Measurements from ENCODE around the gene FRMD4A.
A peak's percentile ranks its signal among the peaks of the same experiment; 100 is the strongest.

The FRMD4A gene

GRCh38 chr10:14009371-14010100, 321.2 kb downstream of the FRMD4A start:
- DNase-seq: peak; percentile 10

GRCh38 chr10:14008740-14009080, 322.0 kb downstream of the FRMD4A start:
- DNase-seq: no peak

GRCh38 chr10:14004536-14004935, 326.2 kb downstream of the FRMD4A start:
- no peak for DNase-seq

GRCh38 chr10:14003517-14004184, 327.1 kb downstream of the FRMD4A start:
- DNase-seq: no peak

GRCh38 chr10:14001298-14002040, 329.3 kb downstream of the FRMD4A start:
- DNase-seq: no peak

GRCh38 chr10:13998163-13998835, 332.4 kb downstream of the FRMD4A start:
- no peak for DNase-seq

- DNase-seq: no peak
Measured at GRCh38 chr10:13997650-13998049, 333.1 kb downstream of the FRMD4A start.

GRCh38 chr10:13994932-13995331, 335.8 kb downstream of the FRMD4A start:
- DNase-seq: no peak

GRCh38 chr10:13993673-13994089, 337.0 kb downstream of the FRMD4A start:
- no peak for DNase-seq

GRCh38 chr10:13993169-13993568, 337.6 kb downstream of the FRMD4A start:
- no peak for DNase-seq

- DNase-seq: no peak
Measured at GRCh38 chr10:13991353-13991752, 339.4 kb downstream of the FRMD4A start.

- DNase-seq: no peak
Measured at GRCh38 chr10:13990946-13991345, 339.8 kb downstream of the FRMD4A start.

- no peak for DNase-seq
Measured at GRCh38 chr10:13990392-13990805, 340.3 kb downstream of the FRMD4A start.

GRCh38 chr10:13989616-13990015, 341.1 kb downstream of the FRMD4A start:
- no peak for DNase-seq

GRCh38 chr10:13987446-13987845, 343.3 kb downstream of the FRMD4A start:
- DNase-seq: no peak

GRCh38 chr10:13984647-13985155, 346.0 kb downstream of the FRMD4A start:
- DNase-seq: no peak

- no peak for DNase-seq
Measured at GRCh38 chr10:13983035-13983434, 347.7 kb downstream of the FRMD4A start.

- DNase-seq: no peak
Measured at GRCh38 chr10:13978533-13979115, 352.1 kb downstream of the FRMD4A start.

GRCh38 chr10:13977861-13978532, 352.7 kb downstream of the FRMD4A start:
- DNase-seq: no peak

GRCh38 chr10:13973742-13974141, 357.0 kb downstream of the FRMD4A start:
- peak; percentile 56 for DNase-seq

GRCh38 chr10:13972609-13973008, 358.1 kb downstream of the FRMD4A start:
- DNase-seq: no peak

Measured in NCI-H2227 treated with DMSO at 0.1 percent for 48 hours (cell line).